Neural progenitor cell (in vitro differentiated cells): ENCODE measurements around the gene SLC4A5.

ENCODE experiments used
- CTCF ChIP-seq: fragments of 200-600 bp; sonication (generic); IDR thresholded peaks from 2 replicates; pipeline ENCODE4 v1.5.1; 2017; ENCODE audit warnings: antibody characterized with exemption, mild to moderate bottlenecking
- EZH2 ChIP-seq: fragments of 200-600 bp; sonication (generic); IDR thresholded peaks from 2 replicates; pipeline ENCODE4 v1.6.1; 2017; ENCODE audit warnings: antibody characterized with exemption, mild to moderate bottlenecking, moderate library complexity

DNA sequence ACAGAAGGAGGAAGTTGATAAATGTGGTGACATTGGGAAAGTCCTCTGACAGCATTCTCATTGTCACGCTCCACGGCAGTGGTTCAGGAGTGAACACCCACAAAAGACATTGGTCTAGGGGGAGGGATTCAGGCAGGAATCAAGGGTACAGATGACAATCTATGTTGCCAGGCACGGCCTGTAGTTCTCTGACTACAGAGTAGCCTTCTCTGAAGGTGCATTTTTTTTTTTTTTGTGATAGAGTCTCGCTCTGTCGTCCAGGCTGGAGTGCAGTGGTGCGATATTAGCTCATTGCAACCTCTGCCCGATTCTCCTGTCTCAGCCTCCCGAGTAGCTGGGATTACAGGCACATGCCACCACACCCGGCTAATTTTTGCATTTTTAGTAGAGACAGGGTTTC, 157.2 kb downstream of the SLC4A5 start:
- TF ChIP-seq EZH2 (no peak), CTCF (no peak)
